Stimulated activated CD4-positive, alpha-beta T cell treated with anti-CD3 and anti-CD28 coated beads, Interleukin-15, amount 100 ng/mL, for 1 hour (primary cell): Measurements from ENCODE around the gene CREB1.
"Not testable (repeated sequence)": the region's sequence is repeated elsewhere in the genome, so short reads cannot be mapped to it uniquely, and the experiment has no call there.

Source experiments
- DNase-seq, 2 donors: peaks; one replicate each; pipeline ENCODE4 v3.0.0-alpha.2; 2020; ENCODE audit warnings: low read depth in 1 of 2, low spot score in 1 of 2

Gene CREB1

DNA sequence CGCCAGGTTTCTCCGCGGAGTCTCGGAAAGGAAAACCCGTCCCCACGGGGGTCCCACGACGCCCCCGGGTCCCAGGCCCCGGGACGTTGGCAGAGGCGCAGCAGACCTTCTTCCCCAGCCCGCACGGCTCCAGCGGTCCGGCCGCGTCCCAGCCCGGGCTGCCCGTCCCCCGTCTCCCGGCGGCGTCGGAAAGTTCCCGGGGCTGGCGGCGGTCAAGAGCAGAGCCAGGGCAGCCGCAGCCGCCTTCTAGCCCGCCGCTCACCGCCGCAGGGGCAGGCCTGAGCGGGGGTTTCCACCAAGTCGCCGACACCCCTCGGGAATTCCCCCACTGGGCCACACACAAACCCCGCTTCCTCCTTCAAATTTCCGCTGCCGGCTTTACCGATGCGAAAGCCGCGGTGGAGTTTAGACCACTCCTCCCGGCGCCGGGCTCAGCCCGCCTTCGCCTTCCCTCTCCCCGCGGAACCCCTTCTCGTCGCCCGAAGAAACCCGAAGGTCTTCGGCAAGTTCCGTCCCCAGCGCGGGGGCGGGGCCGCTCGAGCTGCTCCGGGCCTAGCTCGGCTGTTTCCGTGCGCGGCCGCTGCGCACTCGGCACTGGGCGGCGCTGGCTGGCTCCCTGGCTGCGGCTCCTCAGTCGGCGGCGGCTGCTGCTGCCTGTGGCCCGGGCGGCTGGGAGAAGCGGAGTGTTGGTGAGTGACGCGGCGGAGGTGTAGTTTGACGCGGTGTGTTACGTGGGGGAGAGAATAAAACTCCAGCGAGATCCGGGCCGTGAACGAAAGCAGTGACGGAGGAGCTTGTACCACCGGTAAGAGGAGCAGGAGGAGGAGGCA, at the start of gene CREB1:
Gene CREB1, plus strand, starts transcription at position 633 of the 830 bp plus-strand sequence. CDS start 25,674 bp downstream, outside the sequence.
- peak; percentile 100 for DNase-seq

DNA sequence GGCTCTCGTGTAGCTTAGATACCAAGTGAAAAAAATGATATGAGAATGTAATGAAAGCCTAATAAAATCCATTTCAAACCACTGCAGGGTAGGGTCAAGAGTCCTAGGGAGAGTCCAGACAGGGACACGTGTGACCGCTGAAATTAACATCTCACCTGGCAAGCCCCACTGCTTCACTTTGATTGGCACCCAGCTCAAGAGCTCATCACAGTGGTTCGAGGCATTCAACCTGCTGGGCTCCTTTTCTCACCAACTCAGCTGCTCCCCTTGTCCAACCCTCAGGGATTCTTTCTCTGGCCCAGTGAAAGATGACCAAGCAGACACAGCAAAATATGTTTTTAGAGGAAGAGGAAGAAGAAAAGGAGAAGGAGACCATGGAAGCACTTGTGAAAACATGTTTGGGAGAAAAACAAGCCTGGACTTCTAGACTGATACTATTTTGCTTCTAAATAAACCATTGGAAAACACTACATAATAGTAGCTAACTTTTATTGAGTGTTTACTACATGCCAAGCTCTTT, 49.2 kb upstream of the CREB1 start:
- no peak for DNase-seq

DNA sequence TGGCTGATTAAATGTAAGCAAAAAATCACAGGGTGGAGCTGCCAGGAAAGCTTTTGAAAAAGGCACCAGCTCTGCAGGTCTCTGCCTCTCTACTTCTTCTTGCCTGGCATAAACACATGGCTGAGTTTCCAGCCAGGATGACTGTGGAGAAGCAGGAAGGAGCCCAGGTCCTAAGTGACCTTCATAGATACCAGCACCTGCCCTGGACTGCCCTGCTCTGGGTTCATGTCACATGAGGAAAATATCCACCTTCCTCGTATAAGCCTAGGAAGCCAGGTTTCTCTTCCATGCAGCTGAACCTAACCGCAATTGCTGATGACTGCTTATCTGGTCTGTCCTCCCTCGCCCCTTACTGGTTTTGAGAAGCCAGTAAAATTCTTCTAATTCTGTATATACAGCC, 47.8 kb upstream of the CREB1 start:
- no peak for DNase-seq

DNA sequence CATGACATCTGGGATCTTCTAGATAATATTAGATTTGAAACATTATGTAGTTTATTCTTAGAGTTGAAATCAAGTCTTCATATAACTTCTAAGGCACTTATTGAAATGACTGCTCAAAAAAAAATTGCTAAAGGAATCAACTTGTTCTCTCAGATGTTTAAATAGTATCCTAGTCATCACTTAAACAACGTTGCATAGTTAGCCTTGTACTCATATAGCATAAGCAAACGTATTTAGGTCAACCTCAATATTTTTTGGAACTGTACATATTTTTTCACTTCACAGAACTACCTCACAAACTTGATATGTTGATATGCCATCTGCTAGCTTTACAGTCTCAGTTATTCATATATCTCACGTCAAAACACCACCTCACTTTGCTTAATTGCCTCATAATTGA, 47.1 kb upstream of the CREB1 start:
- no peak for DNase-seq

DNA sequence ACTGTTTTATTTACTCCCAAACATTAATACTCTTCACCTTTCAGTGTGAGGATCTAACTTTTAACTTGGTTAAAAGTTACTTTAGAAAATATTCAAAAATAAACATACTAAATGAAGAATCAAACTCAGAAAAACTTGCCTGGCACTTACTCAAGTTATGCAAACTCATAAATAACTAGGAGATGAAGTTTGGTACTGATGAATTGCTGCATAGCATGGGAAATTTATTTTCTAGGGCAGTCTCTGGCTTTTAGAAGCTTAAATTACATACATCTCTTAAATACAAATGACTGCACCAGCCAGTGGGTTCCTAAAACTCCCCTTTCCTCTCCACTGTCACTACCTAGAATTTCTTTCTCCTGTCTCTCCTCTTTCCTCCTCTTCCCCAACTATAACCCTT, 46.7 kb upstream of the CREB1 start:
- no peak for DNase-seq

DNA sequence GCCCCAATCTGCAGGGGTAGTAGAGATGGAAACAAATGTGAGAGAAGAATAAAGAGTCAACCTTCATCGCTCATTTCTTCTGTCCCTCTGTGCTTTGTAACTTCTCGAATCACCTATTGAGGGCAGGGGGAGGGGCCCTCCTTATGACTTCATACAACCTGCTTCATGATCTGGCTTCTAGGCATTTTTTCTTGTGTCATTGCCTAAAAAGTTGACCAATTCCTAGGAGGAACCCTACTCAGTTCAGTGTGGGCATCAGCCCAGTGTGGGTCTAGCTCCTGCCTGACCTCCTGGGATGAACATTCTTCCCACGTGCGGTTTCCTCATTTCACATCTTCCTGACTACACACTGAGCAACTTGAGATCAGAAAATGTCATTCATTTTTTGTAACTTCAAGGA, 46.3 kb upstream of the CREB1 start:
- no peak for DNase-seq

DNA sequence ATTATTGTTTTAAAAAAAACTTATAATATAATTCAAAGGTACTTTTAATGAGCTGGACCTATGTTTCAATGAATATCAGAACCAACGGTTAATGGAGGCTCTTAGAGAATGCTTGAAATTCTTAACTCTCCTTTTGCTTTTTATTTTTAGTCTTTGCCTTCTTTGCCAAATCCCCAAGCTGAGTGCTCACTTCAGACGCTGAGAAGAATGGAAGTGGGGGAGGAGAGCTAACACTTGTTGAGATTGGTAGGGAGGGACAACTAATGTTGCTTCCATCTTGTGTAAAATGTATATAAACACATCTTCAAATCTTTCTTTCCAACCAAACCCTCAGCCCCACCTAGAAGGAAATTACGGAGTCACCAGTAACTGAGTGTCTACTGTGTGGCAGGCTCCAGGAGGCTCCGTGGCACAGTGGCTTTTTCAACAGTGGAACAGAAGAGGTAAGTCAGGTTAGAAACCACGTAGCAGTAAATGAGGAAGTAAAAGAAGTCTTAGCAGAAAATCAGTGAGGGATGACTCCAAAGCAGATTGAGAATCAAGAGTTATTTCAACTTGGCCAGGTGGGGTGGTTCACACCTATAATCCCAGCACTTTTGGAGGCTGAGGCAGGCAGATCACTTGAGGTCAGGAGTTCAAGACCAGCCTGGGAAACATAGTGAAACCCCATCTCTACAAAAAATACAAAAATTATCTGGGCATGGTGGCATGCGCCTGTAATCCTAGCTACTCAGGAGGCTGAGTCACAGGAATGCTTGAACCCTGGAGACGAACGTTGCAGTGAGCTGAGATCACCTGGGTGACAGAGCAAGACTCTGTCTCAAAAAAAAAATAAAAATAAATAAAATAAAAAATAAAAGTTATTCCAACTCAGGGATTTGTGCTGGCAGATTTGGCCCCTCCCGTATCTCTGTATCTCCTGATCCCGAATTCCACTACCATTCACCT, 45.0 kb upstream of the CREB1 start:
- DNase-seq = no peak

DNA sequence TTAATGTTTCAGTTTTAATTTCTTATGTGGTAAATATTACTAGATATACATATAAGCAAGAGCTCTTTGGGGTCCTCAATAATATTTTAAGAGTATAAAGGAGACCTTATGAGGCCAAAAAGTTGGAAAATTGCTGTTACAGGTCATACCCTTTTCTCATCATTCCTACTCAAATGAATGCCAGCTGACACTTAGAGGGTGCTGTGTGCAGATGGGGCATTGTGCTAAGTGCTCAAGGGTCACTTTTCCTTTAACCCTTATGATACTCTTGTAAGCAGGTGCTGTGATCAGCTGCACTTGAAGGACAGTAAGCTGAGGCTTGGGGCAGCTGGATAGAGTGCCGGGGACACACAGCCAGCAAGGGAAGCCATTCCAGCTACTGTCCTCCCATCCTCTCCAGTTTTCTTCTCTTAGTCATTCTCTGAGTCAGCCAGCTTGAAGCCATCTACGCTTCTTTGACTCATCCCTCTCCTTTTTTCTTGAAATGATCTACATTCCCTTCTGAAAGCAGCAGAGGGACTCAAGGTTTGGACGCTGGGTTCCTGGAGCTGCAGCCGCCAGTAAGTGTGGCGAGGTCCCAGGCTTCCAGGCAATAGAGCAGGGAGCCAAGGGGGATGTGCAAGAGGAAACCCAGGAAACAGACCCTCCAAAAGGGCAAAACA, 42.0 kb upstream of the CREB1 start:
- no peak for DNase-seq

DNA sequence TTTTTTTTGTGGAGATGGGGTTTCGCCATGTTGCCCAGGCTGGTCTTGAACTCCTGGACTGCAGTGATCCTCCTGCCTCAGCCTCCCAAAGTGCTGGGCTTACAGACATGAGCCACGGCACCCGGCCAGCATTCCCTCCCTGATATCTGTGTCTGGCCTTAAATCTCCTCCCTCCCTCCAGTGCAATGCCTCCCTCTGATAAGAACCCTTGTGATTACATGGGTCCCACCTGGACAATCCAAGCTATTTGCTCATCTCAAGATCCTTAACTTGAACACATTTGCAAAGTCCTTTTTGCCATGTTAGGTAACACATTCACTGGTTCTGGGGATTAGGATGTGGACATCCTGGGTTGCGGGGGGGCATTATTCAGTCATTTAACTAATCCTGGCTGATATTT, 40.5 kb upstream of the CREB1 start:
- DNase-seq = no peak

DNA sequence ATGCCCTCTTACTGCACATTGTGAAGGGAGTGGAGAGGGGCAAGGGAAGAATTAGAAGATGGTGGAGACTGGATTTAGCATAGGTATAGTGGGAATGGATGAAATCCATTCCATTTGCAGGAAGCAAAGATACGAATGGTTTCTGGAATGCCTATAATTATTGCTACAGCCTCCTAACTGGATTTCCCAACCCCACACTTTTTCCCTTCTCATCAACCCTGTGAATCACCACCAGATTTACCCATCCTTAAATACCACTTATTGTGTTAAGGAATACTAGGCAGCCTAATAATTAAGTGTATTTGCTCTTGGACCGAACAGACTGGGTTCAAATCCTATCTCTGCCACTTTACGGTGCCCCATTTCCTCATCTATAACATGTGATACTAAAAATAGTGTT, 39.3 kb upstream of the CREB1 start:
- no peak for DNase-seq

DNA sequence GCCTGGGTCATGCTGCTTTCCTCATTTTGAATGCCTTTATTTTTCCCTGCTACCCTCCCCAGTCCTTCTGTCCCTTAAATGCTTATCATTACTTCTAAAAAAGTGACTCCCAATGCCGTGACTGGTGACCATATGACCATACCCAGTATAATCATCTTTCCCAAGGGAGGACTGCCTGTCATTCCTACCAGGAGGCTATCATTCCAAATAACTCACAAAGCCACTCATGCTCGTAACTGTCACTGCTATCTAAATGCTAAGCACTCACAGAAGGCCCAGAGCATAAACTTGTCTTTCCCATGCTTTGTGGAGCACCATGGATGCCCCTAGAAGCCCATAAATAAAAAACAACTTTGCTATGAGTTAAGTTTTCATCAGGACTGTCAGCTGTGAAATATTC, 38.7 kb upstream of the CREB1 start:
- no peak for DNase-seq

DNA sequence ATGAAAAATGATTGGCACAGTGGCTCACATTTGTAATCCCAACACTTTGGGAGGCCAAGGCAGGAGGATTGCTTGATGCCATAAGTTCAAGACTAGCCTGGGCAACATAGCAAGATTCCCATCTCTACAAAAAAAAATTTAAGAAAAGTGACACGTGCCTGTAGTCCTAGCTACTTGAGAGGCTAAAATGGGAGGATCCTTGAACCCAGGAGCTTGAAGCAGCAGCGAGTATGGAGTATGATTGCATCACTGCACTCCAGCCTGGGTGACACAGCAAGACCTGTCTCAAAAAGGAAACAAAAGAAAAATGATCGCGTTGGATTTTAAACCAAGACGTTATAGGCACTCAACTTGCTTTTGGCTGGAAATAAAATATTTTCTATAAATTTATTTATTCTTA, 37.8 kb upstream of the CREB1 start:
- DNase-seq = no peak

DNA sequence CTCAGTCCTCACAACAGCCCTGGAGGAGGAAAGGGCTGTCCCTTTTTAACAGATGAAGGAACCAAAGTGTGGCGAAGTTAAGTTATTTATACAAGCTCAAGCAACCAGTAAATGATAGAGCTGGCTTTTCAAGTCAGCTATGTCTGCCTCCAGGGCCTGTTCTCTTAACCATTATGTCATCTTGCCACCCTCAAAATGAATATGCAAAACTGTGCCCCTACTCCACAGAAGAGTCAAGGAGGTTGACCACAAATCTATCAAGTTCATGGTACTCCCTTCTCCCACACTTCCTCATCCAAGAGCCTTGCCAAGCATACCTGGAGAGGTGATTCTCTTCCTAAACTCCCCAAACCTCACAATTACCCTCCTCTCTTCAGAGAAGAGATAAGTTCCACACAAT, 37.3 kb upstream of the CREB1 start:
- DNase-seq = no peak

DNA sequence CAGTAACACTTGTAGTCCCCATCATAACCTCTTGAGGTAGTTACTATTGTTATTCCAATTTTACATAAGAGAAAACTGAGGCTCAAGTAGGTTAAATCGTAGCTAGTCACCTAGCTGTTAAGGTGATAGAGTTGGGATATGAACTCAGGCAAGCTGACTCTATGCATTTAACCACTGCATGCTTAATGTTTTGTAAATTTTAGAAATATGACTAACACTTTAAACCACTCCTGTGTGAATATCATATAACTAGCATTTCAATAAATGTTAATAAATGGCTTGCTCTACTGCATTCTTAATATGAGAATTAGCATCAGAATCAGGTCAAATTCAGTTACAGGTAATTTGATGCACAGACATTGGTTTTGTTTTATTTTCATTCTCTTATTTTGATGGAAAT, 35.6 kb upstream of the CREB1 start:
- DNase-seq = no peak

DNA sequence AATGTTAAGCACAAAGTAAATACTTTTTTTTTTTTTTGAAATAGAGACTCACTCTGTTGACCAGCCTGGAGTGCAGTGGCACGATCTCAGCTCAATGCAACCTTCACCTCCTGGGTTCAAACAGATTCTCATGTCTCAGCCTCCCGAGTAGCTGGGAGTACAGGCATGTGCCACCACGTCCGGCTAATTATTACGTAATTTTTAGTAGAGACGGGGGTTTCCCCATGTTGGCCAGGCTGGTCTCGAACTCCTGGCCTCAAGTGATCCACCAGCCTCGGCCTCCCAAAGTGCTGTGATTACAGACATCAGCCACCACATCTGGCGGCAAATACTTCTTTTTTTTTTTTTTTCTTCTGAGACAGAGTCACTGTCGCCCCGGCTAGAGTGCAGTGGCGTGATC, 32.8 kb upstream of the CREB1 start:
- not testable (repeated sequence) for DNase-seq

DNA sequence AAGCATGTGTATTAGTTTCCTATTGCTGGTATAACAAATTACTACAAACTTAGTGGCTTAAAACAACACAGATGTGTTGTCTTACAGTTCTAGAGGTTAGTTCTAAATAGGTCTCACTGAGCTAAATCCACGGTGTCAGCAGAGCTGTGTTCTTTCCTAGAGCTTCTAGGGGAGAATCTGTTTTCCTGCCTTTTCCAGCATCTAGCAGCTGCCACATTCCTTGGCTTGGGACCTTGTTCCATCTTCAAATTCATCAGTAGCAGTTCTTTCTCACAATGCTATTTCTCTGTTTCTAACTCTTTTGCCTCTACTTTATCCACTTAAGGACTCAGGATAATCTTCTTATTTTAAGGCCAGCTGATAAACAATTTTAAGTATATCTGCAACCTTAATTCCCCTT, 32.2 kb upstream of the CREB1 start:
- DNase-seq = no peak

DNA sequence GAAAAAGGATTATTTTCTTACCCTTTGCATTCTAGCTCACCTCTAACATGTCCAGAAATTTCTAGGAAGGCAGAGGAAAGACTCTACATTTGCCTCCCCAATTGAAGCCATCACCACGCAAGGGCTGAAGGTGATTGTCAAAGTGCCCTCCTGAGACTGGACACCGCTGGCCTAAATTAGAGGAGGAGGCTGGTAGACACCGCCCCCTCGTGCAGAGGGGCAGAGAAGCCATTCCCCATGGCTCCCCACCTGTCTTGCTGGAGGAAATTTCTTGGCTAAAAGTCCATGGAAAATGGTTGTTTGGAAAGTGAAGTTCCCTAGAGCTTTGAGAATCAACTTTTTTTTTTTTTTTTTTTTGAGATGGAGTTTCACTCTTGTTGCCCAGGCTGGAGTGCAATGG, 31.3 kb upstream of the CREB1 start:
- no peak for DNase-seq

DNA sequence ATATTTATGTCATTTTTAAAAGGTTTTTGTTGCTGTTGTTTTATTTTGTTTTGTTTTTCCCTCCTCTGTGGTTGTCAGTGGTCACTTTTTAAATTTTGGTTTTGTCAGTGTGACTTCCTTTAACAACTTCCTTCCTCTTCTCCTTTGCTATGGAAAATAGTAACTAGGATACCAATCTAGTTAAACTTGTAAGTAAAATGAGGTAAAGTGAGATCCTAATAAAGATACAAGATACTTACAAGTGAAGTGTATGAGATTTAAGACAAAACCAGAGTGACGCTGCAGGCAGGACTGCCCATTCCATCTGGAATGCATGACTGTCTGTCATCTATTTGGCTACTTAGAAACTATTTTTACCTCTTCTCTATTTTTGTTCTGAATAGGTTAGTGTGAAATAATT, 30.6 kb upstream of the CREB1 start:
- DNase-seq = no peak

DNA sequence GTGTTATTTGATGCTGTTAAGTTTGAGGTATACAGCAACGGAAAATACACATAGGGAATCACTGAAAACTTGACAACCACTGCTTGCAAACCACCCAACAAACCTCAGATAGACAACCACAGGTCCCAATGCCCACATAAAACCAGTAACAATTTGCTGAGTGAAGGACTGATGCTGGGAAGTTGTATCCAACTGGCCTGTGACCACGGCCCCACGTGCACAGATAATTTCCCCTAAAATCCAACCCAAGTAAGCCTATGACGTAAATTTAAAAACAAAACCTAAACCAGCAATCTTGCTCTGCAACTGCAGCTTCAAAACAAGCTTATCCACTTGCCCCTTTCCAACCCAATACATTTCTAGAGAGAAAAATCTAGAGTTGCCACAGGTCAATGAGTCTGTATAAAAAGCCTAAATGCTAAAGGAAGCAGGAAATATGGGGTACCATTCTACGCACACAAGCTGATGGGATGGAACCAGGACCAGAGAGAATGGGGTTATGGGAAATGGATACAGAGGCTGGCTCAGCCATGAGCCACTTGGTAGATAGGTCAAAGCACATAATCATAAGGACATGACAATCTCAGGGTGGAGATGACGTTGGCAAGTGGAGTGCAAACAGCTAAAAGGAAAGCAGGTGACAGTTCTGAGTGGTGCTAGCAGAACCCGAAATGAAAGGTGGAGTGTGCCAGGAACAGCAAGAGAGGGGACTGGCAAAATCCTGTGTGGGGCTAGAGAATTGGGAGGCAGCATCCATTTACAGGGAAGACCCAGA, 27.8 kb upstream of the CREB1 start:
- no peak for DNase-seq

DNA sequence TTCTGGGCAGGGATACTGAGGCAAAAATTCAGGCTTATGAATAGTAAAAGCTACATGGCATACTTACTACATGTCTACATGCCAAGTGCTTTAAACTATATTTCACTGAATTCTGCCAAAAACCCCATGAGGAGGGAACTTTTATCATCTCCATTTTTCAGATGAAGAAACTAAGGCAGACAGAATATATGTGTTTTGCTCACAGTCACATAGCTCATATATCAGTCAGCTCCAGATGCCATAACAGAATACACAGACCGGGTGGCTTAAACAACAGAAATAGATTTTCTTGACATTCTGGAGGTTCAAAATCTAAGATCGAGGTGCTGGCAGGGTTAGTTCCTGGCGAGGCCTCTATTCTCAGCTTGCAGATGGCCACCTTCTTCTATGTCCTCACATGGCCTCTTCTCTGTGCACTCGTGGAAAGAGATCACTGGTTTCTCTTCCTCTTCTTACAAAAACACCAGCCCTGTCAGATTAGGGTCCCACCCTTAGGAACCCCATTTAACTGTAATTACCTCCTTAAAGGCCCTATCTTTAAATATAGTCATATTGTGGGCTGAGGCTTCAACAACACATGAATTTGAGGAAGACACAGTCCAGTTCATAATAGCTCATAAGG, 27.1 kb upstream of the CREB1 start:
- DNase-seq = no peak
